Measurements from ENCODE around the gene ATG9A. TPM values are rescaled to one million over a fixed set of nuclear protein-coding genes. Genes with fewer than 3 reads are reported as not detected.

Gene ATG9A
- total and polyA plus RNA-seq, 9 of the 15 experiments (the other 6 are each of a cell fraction or from before 2014, with no cell fraction given) = 0.25 to 65.6 (median 23.4) TPM

GRCh38 chr2:219229305-219230058 lies at the start of gene ATG9A, which contains the start of gene ANKZF1 (continued):
- TF ChIP-seq TAF9B (IDR thresholded peaks at IDR 0.05; ENCODE audit: partially characterized antibody) (no peak), KLF16 (IDR thresholded peaks at IDR 0.05) (0 out of 2 replicates have a peak, but pooled peaks have one; percentile 62), GTF3C2 (IDR thresholded peaks at IDR 0.05; ENCODE audit: borderline replicate concordance, extremely low read depth, insufficient read length) (no peak), MLX (CRISPR knock-in tag; conservative IDR thresholded peaks at IDR 0.05) (no peak), ZNF639 (CRISPR knock-in tag; conservative IDR thresholded peaks at IDR 0.05 in 1 of 2, IDR thresholded peaks at IDR 0.05 in 1 of 2) (peak in 1 of 2 experiments; percentile 83; a peak in 2 of 4 replicates), ZNF583 (CRISPR knock-in tag; IDR thresholded peaks at IDR 0.05) (0 out of 2 replicates have a peak, but pooled peaks have one; percentile 49), CXXC5 (CRISPR knock-in tag; IDR thresholded peaks at IDR 0.05) (peak; percentile 85), PHF8 (IDR thresholded peaks at IDR 0.05; ENCODE audit: borderline replicate concordance, low read length) (peak; percentile 73; the same call in 1 of the 2 replicates), ZHX1 (conservative IDR thresholded peaks at IDR 0.05; ENCODE audit: low read length) (no peak), BCL6 (CRISPR knock-in tag; IDR thresholded peaks at IDR 0.05) (no peak), ZC3H8 (IDR thresholded peaks at IDR 0.05) (no peak), MTA3 (IDR thresholded peaks at IDR 0.05; ENCODE audit: borderline replicate concordance) (peak; percentile 98), KAT7 (CRISPR knock-in tag; IDR thresholded peaks at IDR 0.05; ENCODE audit: borderline replicate concordance) (0 out of 2 replicates have a peak, but pooled peaks have one; percentile 60), NKRF (IDR thresholded peaks at IDR 0.05; ENCODE audit: borderline replicate concordance) (no peak), TARDBP (IDR thresholded peaks at IDR 0.05) (no peak)
